OCI-LY3 (cell line): Measurements from ENCODE around the gene IGFBP7.

Experiments
- EZH2phosphoT487 ChIP-seq: fragments of 200-600 bp; shearing (Covaris generic); IDR thresholded peaks from 2 replicates; pipeline ENCODE4 v1.6.1; 2018; ENCODE audit warnings: antibody characterized with exemption, mixed run types, low read depth
- TF ChIP-seq, protein P1 (sequence below): fragments of 200-600, 300-600 bp; sonication (generic); IDR thresholded peaks from 2 replicates; pipeline ENCODE4 v1.5.1; 2014; ENCODE audit warnings: antibody characterized with exemption, low read length, low read depth

DNA sequence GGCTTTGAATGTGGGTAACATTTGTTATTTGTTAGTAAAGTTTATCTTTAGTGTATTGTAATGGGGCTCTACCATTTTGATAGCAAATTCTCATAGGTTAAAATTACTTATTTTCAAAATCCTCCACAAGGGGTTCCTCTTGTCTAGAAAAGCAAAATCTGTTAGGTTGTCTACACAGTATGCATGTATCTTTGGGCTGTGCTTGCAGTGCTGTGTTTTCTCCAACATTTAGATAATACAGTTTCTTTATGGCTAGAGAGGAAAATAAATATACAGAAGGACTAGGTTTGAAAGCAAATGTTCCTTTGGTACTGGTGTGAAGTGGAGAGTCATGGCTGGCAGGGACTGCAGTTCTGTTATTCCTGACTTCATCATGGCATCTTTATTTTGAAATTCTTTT is 91.2 kb downstream of the IGFBP7 start:
- TF ChIP-seq, protein P1, sequence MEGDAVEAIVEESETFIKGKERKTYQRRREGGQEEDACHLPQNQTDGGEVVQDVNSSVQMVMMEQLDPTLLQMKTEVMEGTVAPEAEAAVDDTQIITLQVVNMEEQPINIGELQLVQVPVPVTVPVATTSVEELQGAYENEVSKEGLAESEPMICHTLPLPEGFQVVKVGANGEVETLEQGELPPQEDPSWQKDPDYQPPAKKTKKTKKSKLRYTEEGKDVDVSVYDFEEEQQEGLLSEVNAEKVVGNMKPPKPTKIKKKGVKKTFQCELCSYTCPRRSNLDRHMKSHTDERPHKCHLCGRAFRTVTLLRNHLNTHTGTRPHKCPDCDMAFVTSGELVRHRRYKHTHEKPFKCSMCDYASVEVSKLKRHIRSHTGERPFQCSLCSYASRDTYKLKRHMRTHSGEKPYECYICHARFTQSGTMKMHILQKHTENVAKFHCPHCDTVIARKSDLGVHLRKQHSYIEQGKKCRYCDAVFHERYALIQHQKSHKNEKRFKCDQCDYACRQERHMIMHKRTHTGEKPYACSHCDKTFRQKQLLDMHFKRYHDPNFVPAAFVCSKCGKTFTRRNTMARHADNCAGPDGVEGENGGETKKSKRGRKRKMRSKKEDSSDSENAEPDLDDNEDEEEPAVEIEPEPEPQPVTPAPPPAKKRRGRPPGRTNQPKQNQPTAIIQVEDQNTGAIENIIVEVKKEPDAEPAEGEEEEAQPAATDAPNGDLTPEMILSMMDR: no peak
- TF ChIP-seq EZH2phosphoT487: no peak
